Stimulated activated naive CD8-positive, alpha-beta T cell treated with anti-CD3 and anti-CD28 coated beads, Interleukin-15, amount 100 ng/mL, for 72 hours (primary cell): Measurements from ENCODE around the gene NUP188.

Source experiments
- ATAC-seq: fragments of 150-1000 bp; cut with Tn5 transposase; 2 replicates; pipeline ENCODE4 v1.10.0; 2021; ENCODE audit warnings: mild to moderate bottlenecking, moderate library complexity
- DNase-seq, 2 donors: peaks; one replicate each; pipeline ENCODE4 v3.0.0; 2021 to 2022
- H3K27ac Mint-ChIP-seq, 2 donors: one replicate each; pipeline ENCODE4 v1.8.0; 2022; ENCODE audit warnings: mild to moderate bottlenecking in 2 of 2, mixed read lengths in 2 of 2, moderate library complexity in 2 of 2
- H3K27me3 Mint-ChIP-seq: one replicate; pipeline ENCODE4 v1.8.0; 2022; ENCODE audit warnings: mixed read lengths
- H3K4me1 Mint-ChIP-seq: one replicate; pipeline ENCODE4 v1.8.0; 2022; ENCODE audit warnings: mild to moderate bottlenecking, mixed read lengths
- H3K4me3 Mint-ChIP-seq, 2 donors: one replicate each; pipeline ENCODE4 v1.8.0; 2022; ENCODE audit warnings: mild to moderate bottlenecking in 2 of 2, mixed read lengths in 2 of 2, moderate library complexity in 1 of 2
- H3K9me3 Mint-ChIP-seq, 2 donors: one replicate each; pipeline ENCODE4 v1.8.0; 2022; ENCODE audit warnings: mixed read lengths in 2 of 2

The NUP188 gene

GRCh38 chr9:129036923-129037766 is 89.6 kb downstream of the NUP188 start:
- DNase-seq (no peak), ATAC-seq (no peak)
- Mint-ChIP-seq H3K27me3 (no peaks in the 10 kb centered on the region), H3K9me3 (no peaks in the 10 kb centered on the region), H3K4me1 (peaks cover 37% of the 10 kb centered on the region), H3K27ac (peak overlapping the region; percentile 90 to 93), H3K4me3 (peak overlapping the region; percentile 86 to 92)

GRCh38 chr9:129037767-129038098 is 90.2 kb downstream of the NUP188 start:
- DNase-seq, result no peak
- H3K27me3 Mint-ChIP-seq, result no peaks in the 10 kb centered on the region
- H3K9me3 Mint-ChIP-seq, result no peaks in the 10 kb centered on the region
- no peak for ATAC-seq
- H3K27ac Mint-ChIP-seq, result peak overlapping the region in 1 of 2 donors; percentile 55
- peaks cover 37% of the 10 kb centered on the region for H3K4me1 Mint-ChIP-seq
- peak overlapping the region; percentile 86 to 92 for H3K4me3 Mint-ChIP-seq

- no peaks in the 10 kb centered on the region for H3K27me3 Mint-ChIP-seq
- peaks cover 37% of the 10 kb centered on the region for H3K4me1 Mint-ChIP-seq
- no peaks in the 10 kb centered on the region for H3K9me3 Mint-ChIP-seq
- DNase-seq (no peak), ATAC-seq (no peak)
- peak overlapping the region; percentile 86 to 92 for H3K4me3 Mint-ChIP-seq
- H3K27ac Mint-ChIP-seq, result peak overlapping the region in 1 of 2 donors; percentile 55
Observed at GRCh38 chr9:129038109-129038852, 90.8 kb downstream of the NUP188 start.

GRCh38 chr9:129040113-129040643 is 92.7 kb downstream of the NUP188 start:
- peaks cover 37% of the 10 kb centered on the region for H3K4me1 Mint-ChIP-seq
- no peak overlapping the region for H3K27ac Mint-ChIP-seq
- no peak overlapping the region for H3K4me3 Mint-ChIP-seq
- H3K9me3 Mint-ChIP-seq, result no peaks in the 10 kb centered on the region
- ATAC-seq (no peak), DNase-seq (no peak)
- H3K27me3 Mint-ChIP-seq, result no peaks in the 10 kb centered on the region

GRCh38 chr9:129042016-129042415 is 94.5 kb downstream of the NUP188 start:
- H3K9me3 Mint-ChIP-seq, result no peaks in the 10 kb centered on the region
- no peak for ATAC-seq
- H3K27me3 Mint-ChIP-seq, result no peaks in the 10 kb centered on the region
- peaks cover 26% of the 10 kb centered on the region for H3K4me1 Mint-ChIP-seq
- no peak overlapping the region for H3K27ac Mint-ChIP-seq
- no peak overlapping the region for H3K4me3 Mint-ChIP-seq
- no peak for DNase-seq

GRCh38 chr9:129052592-129052991 is 105.1 kb downstream of the NUP188 start:
- ATAC-seq, result no peak
- no peak overlapping the region for H3K4me3 Mint-ChIP-seq
- no peak for DNase-seq
- no peak overlapping the region for H3K27ac Mint-ChIP-seq
- peaks cover 4% of the 10 kb centered on the region for H3K4me1 Mint-ChIP-seq
- H3K9me3 Mint-ChIP-seq, result no peaks in the 10 kb centered on the region
- H3K27me3 Mint-ChIP-seq, result no peaks in the 10 kb centered on the region

GRCh38 chr9:129053020-129053419 is 105.5 kb downstream of the NUP188 start:
- H3K4me1 Mint-ChIP-seq, result peaks cover 4% of the 10 kb centered on the region

GRCh38 chr9:129054163-129054851 is 106.8 kb downstream of the NUP188 start:
- Mint-ChIP-seq H3K4me3 (no peak overlapping the region), H3K9me3 (no peaks in the 10 kb centered on the region), H3K4me1 (no peaks in the 10 kb centered on the region), H3K27ac (no peak overlapping the region), H3K27me3 (no peaks in the 10 kb centered on the region)
- DNase-seq (no peak), ATAC-seq (no peak)

More at GRCh38 chr9:129053020-129053419, 105.5 kb downstream of the NUP188 start:
- H3K9me3 Mint-ChIP-seq, result no peaks in the 10 kb centered on the region
- no peak for ATAC-seq
- no peak for DNase-seq
- no peak overlapping the region for H3K4me3 Mint-ChIP-seq
- no peaks in the 10 kb centered on the region for H3K27me3 Mint-ChIP-seq
- H3K27ac Mint-ChIP-seq, result no peak overlapping the region
